ENCODE data around the gene LRRC59.
"Not testable (repeated sequence)": the region's sequence is repeated elsewhere in the genome, so short reads cannot be mapped to it uniquely, and the experiment has no call there.

Gene LRRC59

DNA sequence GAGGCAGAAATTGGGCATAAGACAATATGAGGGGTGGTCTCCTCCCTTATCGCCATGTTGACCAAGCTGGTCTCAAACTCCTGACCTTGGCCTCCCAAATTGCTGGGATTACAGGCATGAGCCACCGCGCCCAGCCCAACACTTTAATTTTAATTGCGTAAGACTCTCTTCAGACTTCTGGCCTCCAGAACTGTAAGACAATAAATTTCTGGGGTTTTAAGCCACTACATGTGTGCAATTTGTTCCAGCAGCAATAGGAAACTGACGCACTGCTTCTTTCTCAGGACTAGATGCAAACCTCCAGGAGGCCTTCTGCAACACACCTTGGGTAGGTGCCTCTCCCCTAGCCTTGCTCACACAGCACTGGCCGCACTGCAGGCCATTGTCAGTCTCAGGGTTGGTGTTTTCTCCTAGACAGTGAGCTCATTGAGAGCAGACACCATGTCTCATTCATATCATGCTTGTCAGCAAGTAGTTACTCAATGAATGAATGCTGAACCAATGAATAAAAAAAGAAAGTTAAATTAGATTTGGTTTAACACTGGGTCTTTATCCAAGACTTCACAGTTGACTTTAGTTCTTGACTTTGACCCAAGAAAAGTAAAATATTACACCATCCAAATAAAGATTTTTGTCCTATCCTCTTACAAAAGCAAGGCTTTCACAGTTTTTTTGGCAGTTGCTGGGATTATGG is 23.2 kb upstream of the LRRC59 start:
- TF ChIP-seq, protein P1, sequence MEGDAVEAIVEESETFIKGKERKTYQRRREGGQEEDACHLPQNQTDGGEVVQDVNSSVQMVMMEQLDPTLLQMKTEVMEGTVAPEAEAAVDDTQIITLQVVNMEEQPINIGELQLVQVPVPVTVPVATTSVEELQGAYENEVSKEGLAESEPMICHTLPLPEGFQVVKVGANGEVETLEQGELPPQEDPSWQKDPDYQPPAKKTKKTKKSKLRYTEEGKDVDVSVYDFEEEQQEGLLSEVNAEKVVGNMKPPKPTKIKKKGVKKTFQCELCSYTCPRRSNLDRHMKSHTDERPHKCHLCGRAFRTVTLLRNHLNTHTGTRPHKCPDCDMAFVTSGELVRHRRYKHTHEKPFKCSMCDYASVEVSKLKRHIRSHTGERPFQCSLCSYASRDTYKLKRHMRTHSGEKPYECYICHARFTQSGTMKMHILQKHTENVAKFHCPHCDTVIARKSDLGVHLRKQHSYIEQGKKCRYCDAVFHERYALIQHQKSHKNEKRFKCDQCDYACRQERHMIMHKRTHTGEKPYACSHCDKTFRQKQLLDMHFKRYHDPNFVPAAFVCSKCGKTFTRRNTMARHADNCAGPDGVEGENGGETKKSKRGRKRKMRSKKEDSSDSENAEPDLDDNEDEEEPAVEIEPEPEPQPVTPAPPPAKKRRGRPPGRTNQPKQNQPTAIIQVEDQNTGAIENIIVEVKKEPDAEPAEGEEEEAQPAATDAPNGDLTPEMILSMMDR (IDR thresholded peaks at IDR 0.05; ENCODE audit: low read depth, low read length), result no peak
- TF ChIP-seq, protein P2, sequence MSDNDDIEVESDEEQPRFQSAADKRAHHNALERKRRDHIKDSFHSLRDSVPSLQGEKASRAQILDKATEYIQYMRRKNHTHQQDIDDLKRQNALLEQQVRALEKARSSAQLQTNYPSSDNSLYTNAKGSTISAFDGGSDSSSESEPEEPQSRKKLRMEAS (IDR thresholded peaks at IDR 0.05; ENCODE audit: low read depth, low read length), result no peak
- no peak for TF ChIP-seq MYC (IDR thresholded peaks at IDR 0.05; ENCODE audit: low read depth, low read length)
- no peak for TF ChIP-seq POLR2A (IDR thresholded peaks at IDR 0.05; ENCODE audit: extremely low read depth, insufficient read length)
- DNase-seq (ENCODE audit: low read depth), result peak; percentile 24
- H3K4me3 ChIP-seq (ENCODE audit: low read depth, low read length), result peak overlapping the region; percentile 55

DNA sequence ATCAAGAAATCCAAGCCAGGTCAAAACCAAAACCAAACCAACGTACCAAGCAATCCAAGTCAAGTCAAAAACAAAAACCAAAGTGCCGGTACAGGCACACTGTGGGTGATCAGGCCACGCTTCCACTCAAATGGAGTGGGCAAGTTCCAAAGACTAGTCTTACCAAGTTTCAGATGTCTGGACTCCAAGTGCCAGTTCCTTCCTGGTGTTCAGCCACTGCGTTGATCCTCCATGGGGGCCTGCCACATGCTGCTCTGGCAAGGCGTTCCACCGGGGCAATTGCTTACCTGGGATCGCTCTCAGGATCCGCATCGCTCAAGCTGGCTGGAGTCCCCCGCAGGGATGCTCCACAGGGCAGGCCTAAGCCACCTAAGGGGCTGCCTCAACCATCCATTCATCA is 22.3 kb upstream of the LRRC59 start:
- not testable (repeated sequence) for H3K4me3 ChIP-seq (ENCODE audit: low read depth, low read length); DNase-seq (ENCODE audit: low read depth)

DNA sequence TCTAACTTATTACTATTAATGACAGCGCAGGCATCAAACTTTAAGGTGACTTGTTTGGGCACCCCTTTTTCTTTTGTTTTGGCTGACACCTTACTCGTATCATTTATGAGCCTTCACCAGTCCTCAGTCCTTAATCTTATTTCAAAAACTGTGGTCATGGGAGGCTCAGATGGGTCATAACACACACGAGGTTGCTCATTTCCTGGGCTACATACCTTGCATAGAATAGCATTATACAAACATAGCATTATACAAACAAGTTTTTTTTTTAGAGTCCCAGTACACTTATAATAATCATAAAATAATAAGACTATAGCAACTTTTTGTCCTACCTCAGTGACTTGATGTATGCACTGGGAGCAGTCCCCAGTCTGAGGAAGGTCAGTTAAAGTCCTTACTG is 17.5 kb upstream of the LRRC59 start:
- no peak overlapping the region for H3K4me3 ChIP-seq (ENCODE audit: low read depth, low read length)
- TF ChIP-seq, protein P2 (IDR thresholded peaks at IDR 0.05; ENCODE audit: low read depth, low read length), result no peak
- TF ChIP-seq POLR2A (IDR thresholded peaks at IDR 0.05; ENCODE audit: extremely low read depth, insufficient read length) (no peak), MYC (IDR thresholded peaks at IDR 0.05; ENCODE audit: low read depth, low read length) (no peak)
- DNase-seq (ENCODE audit: low read depth), result no peak

DNA sequence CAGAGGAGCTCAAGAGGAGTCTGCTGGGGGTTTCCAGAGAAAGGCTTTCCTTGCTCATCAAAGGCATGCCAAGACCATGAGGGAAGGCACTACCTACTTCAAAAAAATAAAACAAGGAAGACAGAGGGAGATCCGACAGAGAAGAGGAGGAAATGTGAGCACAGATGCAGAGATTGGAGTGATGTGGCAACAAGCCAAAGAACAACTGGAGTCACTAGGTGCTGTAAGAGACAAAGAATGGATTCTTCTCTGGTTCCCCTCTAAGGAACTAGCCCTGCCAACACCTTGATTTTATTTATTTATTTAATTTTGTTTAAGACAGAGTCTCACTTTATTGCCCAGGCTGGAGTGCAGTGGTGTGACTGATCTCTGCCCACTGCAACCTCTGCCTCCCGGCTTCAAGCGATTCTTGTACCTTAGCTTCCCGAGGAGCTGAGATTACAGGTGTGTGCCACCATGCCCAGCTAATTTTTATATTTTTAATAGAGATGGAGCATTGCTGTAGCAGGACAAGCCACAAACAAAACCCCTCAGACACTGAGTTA is 14.9 kb upstream of the LRRC59 start:
- no peak for TF ChIP-seq POLR2A (IDR thresholded peaks at IDR 0.05; ENCODE audit: extremely low read depth, insufficient read length)
- TF ChIP-seq, protein P1 (IDR thresholded peaks at IDR 0.05; ENCODE audit: low read depth, low read length), result no peak
- no peak for TF ChIP-seq MYC (IDR thresholded peaks at IDR 0.05; ENCODE audit: low read depth, low read length)
- TF ChIP-seq, protein P2 (IDR thresholded peaks at IDR 0.05; ENCODE audit: low read depth, low read length), result no peak
- no peak overlapping the region for H3K4me3 ChIP-seq (ENCODE audit: low read depth, low read length)
- no peak for DNase-seq (ENCODE audit: low read depth)

DNA sequence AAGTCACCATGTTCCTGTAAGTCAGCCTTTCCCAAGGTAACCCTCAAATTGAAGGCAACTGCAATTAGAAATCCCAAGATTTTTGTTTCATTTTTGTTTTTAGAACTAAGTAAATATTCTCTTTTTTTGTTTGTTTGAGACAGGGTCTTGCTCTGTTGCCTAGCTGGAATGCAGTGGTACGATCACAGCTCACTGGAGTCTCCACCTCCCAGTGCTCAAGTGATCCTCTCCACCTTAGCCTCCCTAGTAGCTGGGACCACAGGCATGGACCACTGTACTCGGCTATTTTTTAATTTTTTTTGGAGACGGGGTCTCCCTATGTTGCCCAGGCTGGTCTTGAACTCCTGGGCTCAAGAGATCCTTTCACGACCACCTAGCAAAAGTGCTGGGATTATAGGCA is 10.6 kb upstream of the LRRC59 start:
- TF ChIP-seq, protein P2 (IDR thresholded peaks at IDR 0.05; ENCODE audit: low read depth, low read length), result no peak
- TF ChIP-seq, protein P1 (IDR thresholded peaks at IDR 0.05; ENCODE audit: low read depth, low read length), result no peak
- no peak for TF ChIP-seq MYC (IDR thresholded peaks at IDR 0.05; ENCODE audit: low read depth, low read length)
- H3K4me3 ChIP-seq (ENCODE audit: low read depth, low read length), result no peak overlapping the region
- no peak for DNase-seq (ENCODE audit: low read depth)

DNA sequence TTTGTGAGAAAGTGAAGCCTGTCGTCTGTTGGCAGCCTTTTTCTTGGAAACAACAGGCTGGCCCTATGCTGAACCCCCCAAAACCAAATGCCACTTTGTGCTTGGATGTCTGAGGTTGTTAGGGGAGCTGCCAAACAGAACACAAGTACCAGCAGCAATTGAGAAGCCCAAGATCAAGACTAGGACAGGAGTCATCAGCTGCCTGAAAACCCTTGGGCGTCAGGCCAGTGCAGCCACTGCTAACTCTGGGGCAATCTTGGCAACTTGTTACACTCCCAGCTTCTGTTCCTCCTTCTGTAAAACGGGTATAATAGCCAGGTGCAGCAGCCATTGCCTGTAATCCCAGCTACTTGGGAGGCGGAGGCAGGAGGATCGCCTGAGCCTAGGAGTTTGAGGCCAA is 9.3 kb upstream of the LRRC59 start:
- no peak overlapping the region for H3K4me3 ChIP-seq (ENCODE audit: low read depth, low read length)
- DNase-seq (ENCODE audit: low read depth), result no peak
- TF ChIP-seq, protein P2 (IDR thresholded peaks at IDR 0.05; ENCODE audit: low read depth, low read length), result no peak
- TF ChIP-seq, protein P1 (IDR thresholded peaks at IDR 0.05; ENCODE audit: low read depth, low read length), result no peak
- TF ChIP-seq MYC (IDR thresholded peaks at IDR 0.05; ENCODE audit: low read depth, low read length) (no peak), POLR2A (IDR thresholded peaks at IDR 0.05; ENCODE audit: extremely low read depth, insufficient read length) (no peak)

DNA sequence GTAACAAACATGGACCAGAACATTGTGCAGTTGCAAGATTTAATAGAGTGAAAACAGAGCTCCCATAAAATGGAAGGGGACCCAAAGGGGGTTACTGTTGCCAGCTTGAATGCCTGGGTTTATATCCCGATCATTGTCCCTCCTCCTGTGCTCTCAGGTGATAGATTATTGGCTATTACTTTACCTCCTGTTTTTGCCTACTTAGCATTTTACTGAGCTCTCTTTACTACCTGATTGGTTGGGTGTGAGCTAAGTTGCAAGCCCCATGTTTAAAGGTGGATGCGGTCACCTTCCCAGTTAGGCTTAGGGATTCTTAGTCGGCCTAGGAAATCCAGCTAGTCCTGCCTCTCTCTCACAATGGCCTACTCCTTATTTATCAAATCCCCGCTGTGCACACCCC is 8.0 kb upstream of the LRRC59 start:
- H3K4me3 ChIP-seq (ENCODE audit: low read depth, low read length); DNase-seq (ENCODE audit: low read depth): not testable (repeated sequence)

DNA sequence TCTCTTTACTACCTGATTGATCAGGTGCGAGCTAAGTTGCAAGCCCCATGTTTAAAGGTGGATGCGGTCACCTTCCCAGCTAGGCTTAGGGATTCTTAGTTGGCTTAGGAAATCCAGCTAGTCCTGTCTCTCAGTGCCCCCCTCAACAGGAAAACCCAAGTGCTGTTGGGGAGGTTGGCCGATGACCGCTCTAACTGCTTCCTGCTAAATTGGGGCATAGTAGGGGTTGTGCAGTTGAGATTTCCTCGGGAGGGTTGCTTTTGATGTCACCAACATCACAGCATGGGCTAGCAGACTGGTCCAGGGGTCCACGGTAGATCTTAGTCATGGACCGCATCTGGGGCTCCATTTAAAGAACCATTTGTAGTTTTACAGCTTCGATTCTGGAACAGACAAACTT is 2.3 kb upstream of the LRRC59 start:
- not testable (repeated sequence) for H3K4me3 ChIP-seq (ENCODE audit: low read depth, low read length); DNase-seq (ENCODE audit: low read depth)

DNA sequence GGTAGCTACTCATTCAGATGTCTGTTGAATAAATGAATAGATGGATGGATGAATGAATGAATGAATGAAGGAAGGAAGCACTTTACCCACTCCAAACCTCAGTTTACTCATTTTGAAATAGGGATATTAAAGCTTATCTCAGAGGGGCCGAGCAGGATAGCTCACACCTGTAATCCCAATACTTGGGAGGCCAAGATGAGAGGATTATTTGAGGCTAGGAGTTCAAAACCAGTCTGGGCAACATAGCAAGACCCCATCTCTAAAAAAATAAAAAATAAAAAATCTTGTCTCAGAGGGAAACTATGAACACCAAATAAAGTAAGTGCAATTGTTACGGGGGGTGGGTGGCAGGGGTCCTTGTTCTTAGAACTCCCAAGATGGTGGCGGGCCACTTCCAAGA is 1.3 kb upstream of the LRRC59 start:
- DNase-seq (ENCODE audit: low read depth); H3K4me3 ChIP-seq (ENCODE audit: low read depth, low read length): not testable (repeated sequence)
